ENCODE data around the gene SMYD2.

DNA sequence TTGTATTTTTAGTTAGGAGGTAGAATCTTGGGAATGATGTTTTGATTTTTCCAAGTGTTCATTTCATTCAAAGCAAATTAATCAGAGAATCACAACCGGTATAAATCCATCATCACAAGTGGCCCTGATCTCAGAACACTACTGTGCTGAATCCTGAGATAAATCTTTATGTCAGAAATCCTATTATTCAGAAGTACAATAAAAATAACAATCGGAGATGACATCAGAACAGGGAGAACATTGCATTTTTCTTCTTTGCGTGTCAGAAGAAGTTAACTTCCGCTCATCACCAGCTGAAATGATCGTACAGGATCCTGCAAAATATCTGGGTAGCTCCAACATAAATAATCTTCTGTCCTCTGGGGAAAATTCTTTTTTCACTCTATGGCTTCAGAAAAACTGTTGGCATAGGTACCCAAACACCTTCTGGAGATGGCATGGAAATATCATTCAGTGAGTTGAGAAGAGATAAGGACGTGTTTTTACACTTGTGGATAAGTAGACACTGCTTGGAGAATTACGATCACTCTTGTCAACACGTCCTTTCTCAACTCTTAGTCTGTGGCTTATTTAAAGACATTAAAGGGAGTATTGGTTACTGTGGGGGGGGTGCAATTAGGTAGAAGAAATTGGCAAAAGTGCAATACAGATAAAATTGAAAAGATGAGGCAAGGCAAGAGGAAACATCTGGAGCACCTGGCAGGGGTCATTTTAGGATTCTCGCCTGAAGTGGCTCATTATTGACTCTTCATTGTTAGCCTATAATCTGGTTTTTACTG is 46.9 kb upstream of the SMYD2 start:
- TF ChIP-seq MYC (IDR thresholded peaks at IDR 0.05; ENCODE audit: borderline replicate concordance, low read length) (no peak), POLR2AphosphoS2 (conservative IDR thresholded peaks at IDR 0.05; ENCODE audit: low read length) (no peak), RCOR1 (IDR thresholded peaks at IDR 0.05; ENCODE audit: low read depth, low read length) (no peak), TFCP2L1 (CRISPR knock-in tag; IDR thresholded peaks at IDR 0.05) (no peak), CTCF (IDR thresholded peaks at IDR 0.05) (no peak), RFX5 (IDR thresholded peaks at IDR 0.05) (no peak)

All from A549 (cell line).